ENCODE data around the gene CENPU.
A peak's percentile ranks its signal among the peaks of the same experiment; 100 is the strongest.

Gene CENPU

GRCh38 chr4:184702114-184702513 lies 31.8 kb downstream of the CENPU start:
- DNase-seq = no peak

GRCh38 chr4:184699941-184700340 lies 34.0 kb downstream of the CENPU start:
- DNase-seq = no peak

- no peak for DNase-seq
Measured at GRCh38 chr4:184697956-184698355, 35.9 kb downstream of the CENPU start.

- DNase-seq = no peak
Measured at GRCh38 chr4:184695178-184695896, 38.6 kb downstream of the CENPU start.

- no peak for DNase-seq
Measured at GRCh38 chr4:184694412-184694956, 39.4 kb downstream of the CENPU start.

GRCh38 chr4:184693056-184693455 lies 40.8 kb downstream of the CENPU start:
- DNase-seq = no peak

- DNase-seq = no peak
Measured at GRCh38 chr4:184689681-184690080, 44.2 kb downstream of the CENPU start.

- no peak for DNase-seq
Measured at GRCh38 chr4:184688447-184688846, 45.4 kb downstream of the CENPU start.

- DNase-seq = no peak
Measured at GRCh38 chr4:184688005-184688404, 45.9 kb downstream of the CENPU start.

GRCh38 chr4:184684491-184685189 lies 49.3 kb downstream of the CENPU start:
- peak in 1 of 2 donors; percentile 88 for DNase-seq

GRCh38 chr4:184681916-184682315 lies 52.0 kb downstream of the CENPU start:
- DNase-seq = no peak

- DNase-seq = no peak
Measured at GRCh38 chr4:184680698-184681097, 53.2 kb downstream of the CENPU start.

- no peak for DNase-seq
Measured at GRCh38 chr4:184675821-184676492, 57.9 kb downstream of the CENPU start.

- DNase-seq = no peak
Measured at GRCh38 chr4:184675018-184675417, 58.9 kb downstream of the CENPU start.

GRCh38 chr4:184674011-184674410 lies 59.9 kb downstream of the CENPU start:
- no peak for DNase-seq

GRCh38 chr4:184672741-184673140 lies 61.2 kb downstream of the CENPU start:
- DNase-seq = no peak

- no peak for DNase-seq
Measured at GRCh38 chr4:184671101-184671500, 62.8 kb downstream of the CENPU start.

GRCh38 chr4:184669251-184669650 lies 64.6 kb downstream of the CENPU start:
- no peak for DNase-seq

- peak in 1 of 2 donors; percentile 72 for DNase-seq
Measured at GRCh38 chr4:184668511-184669114, 65.3 kb downstream of the CENPU start.

GRCh38 chr4:184668096-184668495 lies 65.8 kb downstream of the CENPU start:
- no peak for DNase-seq

GRCh38 chr4:184666670-184667069 lies 67.2 kb downstream of the CENPU start:
- no peak for DNase-seq

GRCh38 chr4:184664445-184665210 lies 69.3 kb downstream of the CENPU start:
- DNase-seq = no peak
